DMS153 treated with DMSO at 0.1 percent for 48 hours (cell line): ENCODE data around the gene F10.
"Not testable (repeated sequence)": the region's sequence is repeated elsewhere in the genome, so short reads cannot be mapped to it uniquely, and the experiment has no call there.

Experiments
- DNase-seq: peaks from one replicate; lab custom pipeline; 2025; ENCODE audit not compliant: unreplicated experiment; lab: John Stamatoyannopoulos, UW

The F10 gene

GRCh38 chr13:113122550-113123225, at the start of gene F10:
Gene F10, plus strand, starts transcription at chr13:113122799. Its CDS starts 57 bp downstream, at chr13:113122856.
- no peak for DNase-seq

DNA sequence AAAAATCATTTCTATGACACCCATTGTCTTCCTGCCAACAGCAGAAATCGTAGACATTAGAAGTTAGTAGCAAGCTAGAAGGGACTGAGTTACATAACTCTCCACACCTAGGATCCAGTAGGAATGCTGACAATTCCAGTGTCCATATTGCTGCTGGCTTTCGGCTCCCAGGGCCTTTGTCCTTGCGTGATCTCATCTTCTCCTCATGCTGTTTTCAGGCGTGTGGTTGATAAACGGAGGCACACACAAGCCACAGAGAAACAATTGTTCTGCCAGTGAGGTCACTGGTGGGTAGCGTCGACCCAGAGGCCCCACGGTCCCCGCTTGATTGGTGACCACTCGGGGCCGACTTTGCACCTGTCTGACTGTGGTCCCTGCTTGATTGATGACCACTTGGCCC, 48.7 kb upstream of the F10 start:
- no peak for DNase-seq

DNA sequence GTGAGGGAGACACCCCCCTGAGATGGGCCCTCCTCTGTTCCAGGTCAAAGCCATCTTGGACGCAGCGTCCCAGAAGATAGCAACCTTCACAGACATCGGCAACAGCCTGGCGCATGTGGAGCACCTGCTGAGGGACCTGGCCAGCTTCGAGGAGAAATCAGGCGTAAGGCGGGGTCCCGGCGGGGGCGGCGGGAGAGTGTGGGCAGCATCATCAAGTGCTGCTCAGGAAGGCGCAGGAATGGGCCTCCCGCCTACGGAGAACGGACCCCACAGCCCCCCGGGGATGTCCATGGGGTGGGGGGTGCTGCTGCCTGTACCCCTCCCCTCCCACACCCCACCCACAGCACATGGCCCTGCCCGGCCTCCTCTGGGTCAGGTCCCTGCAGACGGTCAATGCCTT, 48.2 kb upstream of the F10 start:
- no peak for DNase-seq

DNA sequence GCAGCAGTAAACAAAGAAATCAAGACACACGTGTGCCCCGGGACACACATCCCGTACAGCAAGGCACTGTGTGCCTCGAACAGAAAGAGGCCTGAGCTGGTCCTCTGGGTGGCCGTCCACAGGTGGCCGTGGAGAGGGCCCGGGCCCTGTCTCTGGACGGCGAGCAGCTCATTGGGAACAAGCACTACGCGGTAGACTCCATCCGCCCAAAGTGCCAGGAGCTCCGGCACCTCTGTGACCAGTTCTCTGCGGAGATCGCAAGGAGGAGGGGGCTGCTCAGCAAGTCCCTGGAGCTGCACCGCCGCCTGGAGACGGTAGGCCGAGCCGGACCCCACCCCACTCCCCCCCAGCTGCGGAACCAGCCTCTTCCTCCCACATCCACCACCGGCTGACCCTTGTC, 47.7 kb upstream of the F10 start:
- DNase-seq: no peak

DNA sequence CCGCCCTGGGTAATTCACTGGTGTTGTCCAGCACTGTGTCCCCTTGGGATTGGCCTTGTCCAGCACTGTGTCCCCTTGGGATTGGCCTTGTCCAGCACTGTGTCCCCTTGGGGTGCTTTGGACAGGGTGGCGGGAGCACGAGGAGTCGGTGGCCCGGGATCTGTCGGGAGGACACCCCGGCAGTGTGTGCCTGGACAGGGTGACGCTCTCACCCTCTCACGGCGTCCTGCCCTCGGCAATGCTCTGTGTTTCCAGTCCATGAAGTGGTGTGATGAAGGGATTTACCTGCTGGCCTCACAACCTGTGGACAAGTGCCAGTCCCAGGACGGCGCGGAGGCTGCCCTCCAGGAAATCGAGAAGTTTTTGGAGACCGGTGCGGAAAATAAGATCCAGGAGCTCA, 46.9 kb upstream of the F10 start:
- no peak for DNase-seq

GRCh38 chr13:113076681-113077401, 45.8 kb upstream of the F10 start:
- no peak for DNase-seq

DNA sequence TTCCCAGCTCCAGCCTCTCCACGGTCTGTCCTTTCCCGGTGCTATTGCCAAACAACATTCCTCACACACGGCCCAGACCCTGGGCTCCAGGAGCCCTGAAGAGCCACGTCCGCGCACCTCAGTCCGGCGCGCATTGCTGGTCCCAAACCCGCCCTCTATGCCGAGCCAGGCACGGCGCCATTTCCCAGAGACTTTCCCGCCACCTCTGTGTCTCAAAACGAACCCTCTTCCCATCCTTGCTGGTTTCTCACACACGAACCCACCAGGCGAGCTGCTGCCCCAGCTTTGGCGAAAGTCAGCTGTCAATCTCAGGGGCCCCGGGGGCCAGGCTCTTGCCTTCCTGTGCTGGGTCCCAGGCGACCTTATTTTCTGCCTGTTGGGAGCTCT, 45.0 kb upstream of the F10 start:
- DNase-seq: no peak

- DNase-seq: no peak
Observed at GRCh38 chr13:113077953-113078901, 44.4 kb upstream of the F10 start.

DNA sequence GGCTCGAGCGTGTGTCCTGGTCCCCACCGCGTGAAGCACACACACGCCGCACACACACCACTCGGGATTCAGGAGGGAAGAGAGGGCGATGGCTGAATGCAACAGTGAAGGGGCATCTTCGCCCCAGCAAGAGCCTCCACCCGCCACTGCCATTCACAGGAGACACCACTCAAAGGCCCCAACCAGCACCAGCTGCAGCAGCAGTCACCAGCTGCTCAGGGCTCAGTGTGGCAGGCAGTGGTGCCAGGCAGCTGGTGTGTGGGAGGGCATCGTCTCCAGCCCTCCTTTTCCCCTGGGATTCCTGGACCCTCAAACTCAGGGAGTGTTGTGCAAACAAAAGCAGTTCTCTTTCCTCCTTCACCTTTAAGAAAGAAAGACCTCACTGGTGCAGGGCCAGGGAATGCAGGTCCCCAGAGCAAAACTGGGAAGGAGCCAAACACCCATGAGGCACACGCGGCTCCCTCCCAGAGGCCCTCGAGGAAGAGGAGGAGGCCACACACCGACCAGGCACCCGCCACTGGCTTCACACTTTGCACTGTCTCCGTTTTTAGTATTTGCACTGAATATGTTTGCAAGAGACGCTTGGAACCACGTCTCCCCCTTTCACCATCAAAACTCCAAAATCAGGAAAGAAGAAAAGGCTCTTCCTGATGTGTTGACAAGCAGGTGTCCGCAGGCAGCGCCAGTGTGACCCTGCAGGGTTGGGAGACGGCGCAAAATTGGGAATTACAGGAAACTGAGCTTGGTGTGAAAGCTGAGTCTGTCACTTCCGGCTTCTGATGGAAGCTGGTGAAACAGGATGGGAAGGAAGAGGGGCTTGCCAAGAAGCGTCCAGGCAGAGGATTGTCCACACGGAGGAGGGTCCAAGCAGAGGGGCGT, 43.5 kb upstream of the F10 start:
- DNase-seq: no peak

GRCh38 chr13:113079781-113080080, 42.9 kb upstream of the F10 start:
- DNase-seq: not testable (repeated sequence)

DNA sequence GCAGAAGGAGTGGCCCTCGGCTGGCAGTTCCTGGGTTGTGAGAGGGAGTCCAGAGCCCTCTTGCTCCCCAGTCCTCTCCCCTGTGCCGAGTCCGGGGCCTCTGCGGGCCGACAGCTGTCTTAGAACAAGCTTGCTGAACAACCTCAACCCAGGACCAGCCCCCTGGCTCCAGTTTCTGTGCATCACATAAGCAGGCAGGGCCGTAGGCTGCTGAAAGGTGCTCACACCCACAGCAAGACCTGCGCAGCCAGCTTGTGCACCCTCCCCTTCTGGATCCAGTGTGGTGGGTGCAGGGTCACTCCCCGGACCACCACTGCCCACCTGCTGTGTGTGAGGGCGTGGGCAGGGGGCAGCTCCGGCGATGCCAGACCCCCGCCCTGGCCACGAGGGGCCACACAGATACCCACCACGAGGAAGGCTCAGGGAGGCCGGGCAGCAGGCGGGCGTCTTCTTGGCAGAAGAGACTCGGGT, 42.2 kb upstream of the F10 start:
- DNase-seq: no peak

DNA sequence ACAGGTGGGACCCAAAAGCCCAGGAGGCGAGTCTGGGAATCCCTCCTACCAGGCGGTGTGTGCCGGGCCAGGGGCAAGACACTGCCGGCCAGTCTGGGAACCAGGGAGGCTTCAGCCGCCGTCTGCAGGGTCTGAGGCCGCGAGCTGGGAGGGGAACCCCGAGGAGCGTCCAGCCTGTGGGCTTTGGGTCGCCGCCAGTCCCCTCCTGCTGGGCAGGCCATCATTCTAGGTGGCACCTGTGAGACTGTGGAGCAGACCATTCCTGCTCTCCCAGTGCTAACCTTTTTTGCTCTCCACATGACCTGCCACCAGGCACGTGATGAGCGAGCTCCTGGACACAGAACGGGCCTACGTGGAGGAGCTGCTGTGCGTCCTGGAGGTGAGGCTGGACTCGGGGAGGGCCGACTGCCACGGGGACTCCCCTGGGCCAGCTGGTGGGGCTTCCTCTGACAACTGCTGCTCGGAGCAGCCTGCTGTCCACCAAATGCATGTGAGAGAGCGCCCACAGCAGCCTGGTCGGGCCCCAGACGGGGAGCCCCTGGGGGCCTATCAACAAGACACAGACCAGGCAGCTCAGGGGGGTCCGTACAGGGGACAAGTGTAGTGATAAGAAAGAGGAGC, 41.6 kb upstream of the F10 start:
- DNase-seq: no peak

GRCh38 chr13:113082198-113083021, 40.2 kb upstream of the F10 start:
- DNase-seq: no peak

- DNase-seq: no peak
Observed at GRCh38 chr13:113083022-113083373, 39.6 kb upstream of the F10 start.

- no peak for DNase-seq
Observed at GRCh38 chr13:113083402-113084061, 39.1 kb upstream of the F10 start.

DNA sequence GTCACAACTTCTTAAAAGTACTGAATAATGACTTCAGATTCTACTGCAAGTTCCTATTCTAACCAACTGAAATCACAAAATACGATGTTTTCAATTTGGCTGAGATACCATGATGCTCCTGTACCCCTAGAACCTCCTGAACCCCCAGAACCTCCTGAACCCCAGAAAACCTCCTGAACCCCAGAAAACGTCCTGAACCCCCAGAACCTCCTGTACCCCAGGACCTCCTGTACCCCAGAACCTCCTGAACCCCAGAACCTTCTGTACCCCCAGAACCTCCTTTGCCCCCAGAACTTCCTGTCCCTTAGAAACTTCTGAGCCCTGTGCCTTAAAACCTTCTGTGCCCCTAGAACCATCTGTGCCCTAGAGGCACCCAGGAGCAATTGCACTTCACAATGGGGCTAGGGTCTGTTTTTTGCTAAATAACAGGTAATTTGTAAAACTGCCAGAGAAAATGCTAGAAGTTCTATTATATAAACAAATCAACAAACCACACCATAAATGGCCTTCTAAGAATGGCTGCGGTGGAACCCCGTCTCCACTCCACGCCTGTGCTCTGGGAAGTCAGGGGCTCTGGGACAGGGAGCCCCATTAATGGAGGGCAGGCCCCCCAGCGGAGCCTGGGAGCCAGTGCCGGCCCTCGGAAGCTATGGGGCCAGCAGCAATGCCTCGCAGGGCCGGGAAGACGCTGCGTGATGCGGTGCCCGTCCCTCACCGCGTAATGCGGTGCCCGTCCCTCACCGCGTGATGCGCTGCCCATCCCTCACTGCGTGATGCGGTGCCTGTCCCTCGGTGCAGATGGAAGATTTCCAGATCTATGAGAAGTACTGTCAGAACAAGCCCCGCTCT, 38.3 kb upstream of the F10 start:
- no peak for DNase-seq

- no peak for DNase-seq
Observed at GRCh38 chr13:113084943-113085540, 37.6 kb upstream of the F10 start.
